LoVo (cell line): ENCODE measurements around the gene SMYD3.
"Not testable (repeated sequence)": the region's sequence is repeated elsewhere in the genome, so short reads cannot be mapped to it uniquely, and the experiment has no call there.

Source experiments
- DNase-seq: peaks from one replicate; pipeline ENCODE4 v3.0.0-alpha.2; 2016; ENCODE audit warnings: low spot score

The SMYD3 gene

DNA sequence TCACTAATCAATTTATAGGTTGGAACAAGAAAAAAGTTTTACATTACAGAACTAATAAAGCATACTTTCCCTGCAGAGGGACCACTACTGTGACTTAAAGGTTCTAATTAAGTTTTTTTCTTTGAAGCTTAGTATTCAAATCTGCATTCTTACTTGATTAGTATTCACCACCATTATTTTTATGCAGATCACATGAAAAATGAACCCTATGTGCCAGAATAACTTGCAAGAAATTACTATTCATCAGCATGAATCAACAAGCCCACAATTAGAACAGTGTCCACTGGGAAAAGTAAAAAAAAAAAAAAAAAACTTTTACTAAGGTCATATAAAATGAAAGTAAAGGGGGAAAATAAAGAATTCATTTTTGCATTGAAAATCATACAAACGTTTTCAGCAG lies 90.8 kb downstream of the SMYD3 start:
- no peak for DNase-seq

DNA sequence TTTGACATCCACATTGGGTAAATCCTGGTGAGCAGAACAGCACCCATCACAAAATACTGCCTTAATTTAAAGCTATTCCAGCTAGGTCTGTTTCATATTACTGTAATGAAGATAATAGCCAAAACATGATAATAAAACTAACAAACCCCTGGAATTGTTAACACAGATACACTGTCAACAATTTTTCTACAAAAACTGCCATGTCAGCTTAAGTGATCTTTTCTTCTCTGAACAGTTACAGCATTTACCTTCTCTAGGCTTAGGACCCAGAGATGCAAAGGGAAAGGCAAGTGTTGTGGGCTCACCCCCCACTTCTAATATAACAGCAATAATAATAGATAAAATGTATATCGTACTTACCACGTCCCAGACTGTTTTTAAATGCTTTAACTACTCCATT lies 92.1 kb downstream of the SMYD3 start:
- no peak for DNase-seq

DNA sequence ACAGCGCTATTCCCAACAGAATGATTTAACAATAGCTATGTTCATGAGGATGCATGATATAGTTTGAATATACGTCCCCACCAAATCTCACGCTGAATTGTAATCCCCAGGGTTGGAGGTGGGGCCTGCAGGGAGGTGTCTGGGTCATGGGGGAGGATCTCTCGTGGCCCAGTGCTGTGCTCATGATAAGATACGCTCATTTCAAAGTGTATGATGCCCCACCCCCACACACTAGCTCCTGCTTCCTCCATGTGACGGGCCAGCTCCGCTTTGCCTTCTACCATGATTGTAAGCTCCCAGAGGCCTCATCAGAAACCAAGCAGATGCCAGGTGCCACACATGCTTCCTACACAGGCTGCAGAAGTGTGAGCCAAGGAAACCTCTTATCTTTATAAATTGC lies 93.6 kb downstream of the SMYD3 start:
- DNase-seq, result no peak

DNA sequence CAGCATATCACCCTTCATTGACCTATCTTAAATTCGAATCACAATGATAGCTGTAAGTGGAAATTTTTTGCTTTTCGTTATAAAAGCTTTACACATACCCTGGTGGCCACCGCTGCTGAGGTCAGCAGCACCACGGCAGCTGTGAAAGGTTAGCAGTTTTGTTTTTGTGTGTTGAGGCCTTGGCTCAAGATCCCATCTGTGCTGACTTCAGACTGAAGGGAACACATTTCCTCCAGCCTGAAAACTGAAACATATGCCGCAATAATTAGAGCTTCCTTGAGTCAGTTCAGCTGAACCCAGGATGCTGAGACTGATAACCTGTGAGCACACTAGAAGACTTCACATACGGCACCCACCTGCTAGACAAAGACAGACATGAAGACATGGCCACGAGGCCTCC lies 103.0 kb downstream of the SMYD3 start:
- DNase-seq, result no peak

DNA sequence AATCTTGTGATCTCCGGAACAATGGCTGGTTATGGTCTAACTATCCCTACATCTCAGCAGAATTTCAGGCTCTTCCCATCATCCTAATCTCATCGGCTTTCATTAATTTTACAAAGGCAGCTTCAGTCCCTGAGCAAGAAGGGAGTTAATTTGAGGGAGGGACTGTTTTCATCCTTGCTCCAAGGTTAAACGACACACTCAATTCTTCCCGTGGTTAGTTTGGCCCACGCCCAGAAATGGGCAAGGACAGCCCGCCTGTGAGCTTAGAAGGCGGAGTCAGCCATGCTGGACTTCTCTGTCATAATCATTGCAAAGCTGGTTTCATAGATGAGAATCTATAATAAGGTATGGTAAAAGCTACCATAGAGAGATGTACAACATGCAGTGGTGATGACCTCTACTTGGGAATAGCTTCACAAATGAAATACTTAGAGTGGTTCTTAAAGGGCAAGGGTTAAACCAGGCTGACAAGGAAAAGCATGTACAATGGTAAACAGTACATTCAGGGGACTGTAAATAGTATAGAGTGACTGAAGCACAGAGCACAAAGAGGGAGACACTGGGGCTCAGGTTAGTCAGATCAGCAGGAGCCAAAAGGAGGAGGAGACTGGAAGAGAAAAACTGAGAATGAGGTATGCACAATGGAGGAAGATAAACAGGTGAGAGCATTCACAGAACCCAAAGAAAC lies 108.8 kb downstream of the SMYD3 start:
- no peak for DNase-seq

DNA sequence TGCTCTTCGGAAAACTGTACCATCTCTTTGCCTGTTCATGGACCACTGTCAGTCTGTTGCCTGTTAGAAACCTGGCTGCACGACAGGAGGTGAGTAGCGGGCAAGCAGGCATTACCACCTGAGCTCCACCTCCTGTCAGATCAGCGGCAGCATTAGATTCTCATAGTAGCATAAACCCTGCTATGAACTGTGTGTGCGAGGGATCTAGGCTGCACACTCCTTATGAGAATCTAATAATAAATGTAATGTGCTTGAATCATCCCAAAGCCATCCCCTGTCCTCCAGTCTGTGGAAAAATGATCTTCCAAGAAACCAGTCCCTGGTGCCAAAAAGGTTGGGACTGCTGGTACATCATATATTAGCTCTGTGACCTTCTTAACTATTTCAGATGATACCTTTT lies 110.0 kb downstream of the SMYD3 start:
- no peak for DNase-seq

DNA sequence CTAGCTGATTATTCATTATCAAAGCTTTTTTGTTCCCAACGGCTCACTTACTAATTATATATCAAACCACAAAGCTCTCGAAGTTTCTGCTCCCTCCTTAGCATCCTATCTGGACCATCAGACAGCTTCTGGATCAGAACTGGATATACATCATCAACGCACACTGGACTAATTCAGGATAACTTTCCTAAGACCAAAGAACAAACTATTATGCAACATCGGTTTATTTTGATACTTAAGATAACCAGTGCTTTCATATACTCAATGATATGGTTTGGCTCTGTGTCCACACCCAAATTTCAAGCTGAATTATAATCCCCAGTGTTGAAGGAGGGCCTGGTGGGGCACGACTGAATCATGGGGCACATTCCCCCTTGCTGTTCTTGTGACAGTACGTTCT lies 110.8 kb downstream of the SMYD3 start:
- DNase-seq, result no peak

DNA sequence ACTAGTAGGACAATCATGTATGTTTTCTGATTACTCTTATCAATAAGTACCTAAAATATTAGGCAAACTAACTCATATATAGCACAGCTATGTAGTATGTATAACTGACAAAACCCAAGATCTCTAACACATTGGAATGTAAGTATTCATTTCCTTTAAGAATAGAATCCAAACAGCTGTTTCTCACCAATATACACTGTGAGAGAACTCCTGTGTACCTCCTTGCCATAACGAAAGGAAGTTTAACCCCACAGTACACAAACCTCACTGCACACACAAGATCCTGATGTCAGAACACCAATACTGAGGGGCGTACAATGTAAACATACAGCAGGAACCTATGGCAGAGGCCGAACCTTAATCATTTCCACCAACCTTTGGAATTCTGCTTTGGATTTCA lies 113.0 kb downstream of the SMYD3 start:
- no peak for DNase-seq

DNA sequence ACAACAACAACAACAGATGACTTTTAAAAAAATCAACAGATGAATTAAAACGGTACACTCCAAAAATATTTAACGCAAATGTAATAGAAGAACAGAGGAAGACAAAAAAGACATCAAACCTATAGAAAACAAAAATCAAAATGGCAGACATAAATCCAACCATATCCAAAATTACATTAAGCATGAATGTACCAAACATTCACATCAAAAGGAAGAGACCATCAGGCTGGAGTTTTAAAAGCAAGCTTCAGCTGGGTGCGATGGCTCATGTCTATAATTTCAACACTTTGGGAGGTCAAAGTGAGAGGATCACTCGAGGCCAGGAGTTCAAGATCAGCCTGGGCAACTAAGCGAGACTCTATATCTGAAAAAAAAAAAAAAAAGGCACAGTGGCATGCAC lies 116.2 kb downstream of the SMYD3 start:
- DNase-seq, result no peak

DNA sequence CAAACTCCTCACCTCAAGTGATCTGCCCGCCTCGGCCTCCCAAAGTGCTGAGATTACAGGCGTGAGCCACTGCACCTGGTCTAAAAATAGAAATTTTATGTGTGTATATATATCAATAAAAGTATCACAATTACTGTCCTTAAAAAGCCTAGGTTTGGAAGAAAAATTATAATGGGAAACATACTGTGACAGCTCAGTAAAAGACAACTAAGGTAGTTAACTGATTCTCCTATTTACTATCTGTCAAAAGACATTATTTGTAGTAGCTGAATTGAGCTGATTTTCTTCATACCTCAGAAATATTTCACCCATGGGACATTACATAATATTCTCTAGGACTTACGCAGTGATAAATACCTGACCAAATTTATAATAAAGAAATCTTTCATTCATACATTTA lies 122.5 kb downstream of the SMYD3 start:
- DNase-seq, result no peak

DNA sequence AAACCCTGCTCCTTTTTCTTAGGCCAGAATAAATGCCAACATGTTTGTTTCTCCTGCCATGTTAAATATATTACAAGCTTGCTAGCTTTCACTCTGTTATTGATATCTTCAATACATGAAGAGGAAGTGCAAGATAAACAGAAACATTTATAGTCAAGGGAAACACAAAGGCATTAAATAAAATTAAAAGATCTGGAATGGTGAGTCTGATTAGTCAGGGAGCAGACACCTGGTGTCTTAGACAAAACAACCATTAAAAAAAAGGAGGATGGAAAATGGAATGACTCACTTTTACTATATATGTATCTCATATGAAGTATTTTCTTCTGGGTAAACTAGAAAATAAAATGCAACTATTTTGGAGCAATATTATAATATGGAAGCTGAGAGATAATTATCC lies 123.3 kb downstream of the SMYD3 start:
- no peak for DNase-seq

DNA sequence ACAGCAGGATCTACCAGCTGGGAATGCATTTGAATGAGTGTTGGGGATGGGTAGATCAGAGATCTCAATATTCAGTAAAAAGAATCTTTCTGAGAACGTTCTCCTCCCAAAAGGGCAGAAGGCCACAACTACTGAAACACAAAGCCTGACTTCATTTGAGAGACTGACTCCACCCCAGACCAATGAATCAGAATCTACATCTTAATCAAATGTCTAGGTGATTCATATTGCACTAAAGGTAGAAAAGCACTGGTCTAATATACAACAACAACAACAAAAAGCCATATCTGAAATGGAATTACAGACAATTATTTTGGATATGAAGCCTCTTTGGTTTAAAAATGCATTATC lies 123.9 kb downstream of the SMYD3 start:
- DNase-seq, result no peak

DNA sequence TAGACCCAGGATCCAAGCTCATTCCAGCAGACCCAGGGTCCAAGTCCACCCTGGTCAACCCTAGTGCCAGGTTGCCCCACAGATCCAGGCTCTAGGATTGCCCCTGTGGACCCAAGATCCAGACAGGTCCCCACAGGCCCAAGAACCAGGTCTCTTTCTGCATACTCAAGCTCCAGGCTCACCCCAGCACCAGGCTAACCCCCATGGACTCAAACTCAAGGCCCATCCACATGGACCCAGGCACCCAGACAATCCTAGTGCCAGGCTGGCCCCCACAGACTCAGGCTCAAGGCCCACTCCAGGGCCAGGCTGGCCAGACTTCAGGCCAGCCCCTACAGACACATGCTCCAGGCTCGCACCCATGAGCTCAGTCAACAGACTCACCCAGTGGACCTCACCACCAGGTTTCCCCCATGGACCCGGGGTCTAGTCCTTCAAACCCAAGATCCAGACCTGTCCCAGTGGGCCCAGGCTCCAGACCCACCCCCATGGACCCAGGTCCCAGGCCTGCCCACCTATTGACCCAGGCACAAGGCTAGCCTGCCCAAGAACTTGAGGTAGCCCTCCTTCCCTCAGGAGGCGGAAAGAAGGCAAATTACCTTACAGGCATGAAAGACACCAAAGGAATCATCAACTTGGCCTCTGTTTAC lies 124.4 kb downstream of the SMYD3 start:
- no peak for DNase-seq

DNA sequence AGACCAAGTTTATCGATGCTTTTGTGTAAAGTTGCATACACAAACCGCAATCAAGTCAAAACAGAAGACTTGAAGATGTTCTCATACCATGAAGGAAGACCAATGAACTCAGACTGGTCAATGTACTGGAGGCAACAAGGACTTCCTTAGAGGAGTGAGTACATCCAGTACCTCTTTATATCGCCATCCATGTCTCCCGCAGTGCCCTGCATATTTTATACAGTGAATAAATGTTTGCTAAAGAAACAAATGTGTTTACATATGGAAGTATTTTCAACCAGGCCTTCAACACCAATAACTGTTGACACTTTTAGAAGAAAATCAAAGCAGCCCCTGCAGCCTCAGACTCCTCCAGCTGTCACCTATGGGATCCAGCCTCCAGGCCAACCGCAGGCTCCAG lies 125.6 kb downstream of the SMYD3 start:
- no peak for DNase-seq

DNA sequence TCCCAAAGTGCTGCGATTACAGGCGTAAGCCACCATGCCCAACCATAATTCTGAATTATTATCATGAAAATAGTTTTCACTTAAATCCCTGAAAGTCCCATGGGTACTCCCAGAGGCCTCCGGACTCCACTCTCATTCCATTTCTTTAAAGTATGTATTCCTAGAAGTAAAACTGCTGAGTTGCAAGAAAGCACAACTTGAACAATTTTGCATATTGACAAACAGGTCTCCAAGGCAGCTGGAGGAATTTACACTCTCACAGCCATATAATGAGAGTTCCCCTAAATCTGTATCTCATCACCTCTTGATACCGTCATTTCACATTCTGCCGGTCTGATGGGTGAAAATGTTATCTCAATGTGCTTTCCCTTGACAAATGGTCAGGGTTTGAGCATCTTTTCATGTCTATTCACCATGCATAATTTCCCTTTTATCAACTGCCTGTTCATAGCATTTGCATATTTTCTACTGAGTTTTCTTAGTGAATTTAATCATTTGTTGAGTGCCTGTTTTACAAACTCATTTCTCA lies 129.4 kb downstream of the SMYD3 start:
- no peak for DNase-seq

DNA sequence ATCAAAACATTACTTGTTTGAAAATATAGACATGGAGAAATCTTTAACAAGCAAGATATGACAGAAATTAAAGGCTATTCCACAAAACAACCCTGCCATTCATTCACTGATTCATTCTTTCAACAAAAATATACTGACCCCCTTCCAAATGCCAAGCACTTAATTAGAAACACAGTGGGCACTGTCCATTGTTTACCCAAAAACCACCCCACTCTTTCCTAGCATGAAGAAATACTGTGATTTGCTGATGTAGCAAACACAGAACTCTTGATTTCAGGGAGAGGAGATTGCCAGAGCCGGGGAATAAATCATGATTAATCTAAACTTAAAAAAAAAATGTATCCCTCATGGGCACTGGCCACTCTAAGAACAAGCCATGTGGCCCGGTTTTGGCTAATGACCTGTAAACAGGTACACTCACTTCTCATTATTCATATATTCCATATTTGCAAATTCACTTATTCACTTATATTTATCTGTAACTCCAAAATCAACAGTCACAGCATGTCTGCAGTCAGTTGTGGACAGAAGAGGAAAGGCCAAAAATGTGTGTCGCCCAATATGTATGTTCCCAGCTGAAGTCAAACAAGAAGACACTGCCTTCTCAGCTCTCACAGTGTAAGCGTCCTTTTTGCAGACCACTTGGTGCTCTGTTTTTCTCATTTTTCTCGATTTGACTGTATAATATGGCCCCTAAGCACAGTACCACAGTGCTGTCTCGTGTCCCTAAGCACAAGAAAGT lies 133.1 kb downstream of the SMYD3 start:
- DNase-seq, result no peak

DNA sequence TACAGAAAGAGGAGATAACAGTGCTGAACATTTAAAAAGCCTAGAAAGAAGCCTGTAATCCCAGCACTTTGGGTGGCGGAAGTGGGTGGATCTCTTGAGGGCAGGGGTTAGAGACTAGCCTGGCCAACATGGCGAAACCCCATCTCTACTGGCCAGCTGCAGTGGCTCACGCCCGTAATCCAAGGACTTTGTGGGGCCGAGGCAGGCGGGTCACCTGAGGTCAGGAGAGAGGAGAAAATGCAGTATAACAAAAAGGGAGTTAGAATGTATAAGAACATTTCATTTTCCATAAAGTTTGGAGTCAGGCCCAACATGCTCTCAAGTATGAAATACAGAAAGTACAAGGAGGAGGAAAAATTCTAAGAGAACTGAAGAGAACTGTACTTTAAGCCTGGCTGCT lies 134.5 kb downstream of the SMYD3 start:
- DNase-seq, result no peak

DNA sequence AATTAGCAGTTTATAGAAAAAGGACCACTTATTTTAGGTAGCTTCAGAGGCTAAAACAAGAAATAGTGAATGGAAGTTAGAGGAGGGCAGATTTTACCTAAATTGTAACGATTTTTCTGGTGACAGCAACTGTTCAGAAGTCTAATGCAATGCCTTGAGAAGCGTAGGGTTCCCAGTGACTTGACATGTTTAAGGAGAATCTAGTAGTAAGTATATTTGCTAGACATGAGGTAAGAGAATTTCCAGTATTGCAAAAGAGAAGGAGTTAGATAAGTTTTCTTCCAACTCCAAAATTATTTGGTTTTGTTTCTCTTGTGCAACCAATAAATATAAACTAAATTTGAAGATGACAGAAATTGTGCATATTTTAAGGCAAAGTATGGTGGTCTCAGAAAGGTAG lies 140.0 kb downstream of the SMYD3 start:
- DNase-seq, result no peak

DNA sequence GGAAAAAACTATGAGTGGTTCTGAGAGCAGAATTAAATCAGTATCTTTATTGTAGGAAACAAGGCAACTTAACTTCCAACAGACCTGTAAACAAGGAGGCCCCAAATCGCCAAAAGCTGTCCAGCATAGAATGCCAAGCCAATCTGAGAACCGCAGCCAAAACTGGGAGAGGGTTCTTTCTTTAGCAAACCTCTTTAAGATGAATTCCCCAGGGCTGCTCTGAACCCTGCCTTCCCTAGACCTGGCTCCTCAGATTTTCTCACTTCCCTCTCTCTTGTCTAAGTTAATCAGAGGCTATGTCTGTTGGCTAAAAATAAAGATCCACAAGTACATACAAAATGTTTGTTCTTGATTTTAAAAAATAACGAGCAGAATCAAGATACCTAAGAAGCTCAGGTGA lies 141.4 kb downstream of the SMYD3 start:
- no peak for DNase-seq

DNA sequence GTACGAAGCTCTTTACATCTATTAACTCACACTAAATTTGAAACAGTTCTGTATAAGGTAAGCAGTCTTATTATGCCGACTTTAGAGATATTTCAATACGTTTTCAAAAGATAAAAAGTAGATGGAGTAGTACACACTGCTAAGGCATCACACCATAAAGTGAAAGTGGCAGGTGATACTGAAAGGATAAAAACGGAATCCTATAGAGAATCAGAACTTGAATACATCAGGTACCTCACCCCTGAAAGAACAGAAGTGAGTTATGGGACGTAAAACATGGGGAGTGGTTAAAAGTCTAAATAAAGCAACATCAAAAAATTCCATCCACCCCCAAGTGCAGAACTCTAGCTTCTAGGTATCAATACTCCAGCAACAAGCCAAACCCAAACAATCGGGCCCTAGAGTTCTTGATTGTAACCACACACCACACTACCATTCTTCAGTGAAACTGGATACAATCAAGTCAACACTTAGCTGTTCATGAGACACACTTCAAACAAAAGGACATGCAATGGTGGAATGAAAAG lies 142.6 kb downstream of the SMYD3 start:
- no peak for DNase-seq

DNA sequence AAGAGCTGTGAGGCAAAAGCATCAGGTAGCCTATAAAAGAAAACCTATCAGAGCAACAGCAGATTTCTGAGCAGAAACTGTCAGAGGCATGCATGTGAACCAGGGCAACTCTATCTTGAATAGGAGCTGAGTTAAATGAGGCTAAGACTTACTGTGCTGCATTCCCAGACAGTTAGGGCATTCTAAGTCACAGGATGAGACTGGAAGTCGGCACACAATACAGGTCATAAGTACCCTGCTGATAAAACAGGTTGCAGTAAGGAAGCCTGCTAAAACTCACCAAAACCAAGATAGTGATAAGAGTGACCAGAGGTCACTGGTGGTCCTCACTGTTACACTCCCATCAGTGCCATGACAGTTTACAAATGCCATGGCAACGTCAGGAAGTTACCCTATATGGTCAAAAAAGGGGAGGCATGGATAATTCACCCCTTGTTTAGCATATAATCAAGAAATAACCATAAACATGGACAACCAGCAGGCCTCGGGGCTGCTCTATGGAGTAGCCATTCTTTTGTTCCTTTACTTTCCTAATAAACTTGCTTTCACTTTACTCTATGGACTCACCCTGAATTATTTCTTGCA lies 150.0 kb downstream of the SMYD3 start:
- not testable (repeated sequence) for DNase-seq

DNA sequence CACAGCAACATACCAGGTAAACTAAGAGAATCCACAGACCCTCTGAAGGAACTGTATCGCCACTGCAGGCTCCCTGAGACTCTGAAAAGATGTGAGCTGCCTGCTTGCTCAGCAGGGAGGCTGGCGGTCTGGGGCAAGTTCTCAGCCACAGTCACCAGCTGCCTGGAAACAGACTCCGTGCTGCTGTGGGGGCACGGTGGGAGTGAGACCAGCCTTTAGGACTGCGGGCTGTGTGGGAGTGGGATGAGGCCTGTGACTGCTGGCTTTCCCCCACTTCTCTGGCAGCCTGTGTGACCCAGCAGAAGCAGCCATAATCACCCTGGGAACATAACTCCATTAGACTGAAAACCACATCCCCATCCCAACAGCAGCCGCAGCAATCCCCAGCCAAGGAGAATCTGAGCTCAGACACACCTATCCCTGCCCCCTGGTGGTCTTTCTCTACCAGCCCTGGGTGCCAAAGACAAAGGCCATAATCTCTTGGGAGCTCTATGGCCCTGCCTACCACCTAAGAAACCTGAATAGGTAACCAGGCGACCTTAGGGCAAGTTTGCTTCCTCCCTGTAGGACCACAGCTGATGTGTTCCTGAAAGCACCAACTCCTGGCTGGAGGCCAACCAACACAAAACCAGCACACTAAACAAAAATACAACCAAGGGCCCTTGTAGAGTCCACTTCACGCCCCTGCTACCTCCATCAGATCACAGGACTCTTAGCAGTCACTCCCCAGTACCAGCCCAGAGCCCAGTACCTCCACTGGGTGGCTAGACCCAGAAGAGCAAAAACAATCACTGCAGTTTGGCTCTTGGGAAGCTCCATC lies 151.5 kb downstream of the SMYD3 start:
- no peak for DNase-seq
